Activated CD8-positive, alpha-beta memory T cell treated with anti-CD3 and anti-CD28 coated beads, Interleukin-2, amount 50 U/mL, for 48 hours (primary cell): ENCODE results near the gene FAS.

Experiments used
- DNase-seq: peaks from one replicate; pipeline ENCODE4 v3.0.0-alpha.2; 2020

FAS gene

GRCh38 chr10:88971221-88972061 is 19.2 kb upstream of the FAS start:
- DNase-seq = no peak

- DNase-seq = no peak
These were observed 16.6 kb upstream of the FAS start for GRCh38 chr10:88974012-88974411.

- DNase-seq = no peak
These were observed 15.9 kb upstream of the FAS start for GRCh38 chr10:88974446-88975376.

- DNase-seq = no peak
These were observed 15.2 kb upstream of the FAS start for GRCh38 chr10:88975377-88975720.

GRCh38 chr10:88978463-88978862 is 12.1 kb upstream of the FAS start:
- no peak for DNase-seq

- no peak for DNase-seq
These were observed 11.4 kb upstream of the FAS start for GRCh38 chr10:88979153-88979562.

GRCh38 chr10:88979603-88980002 is 11.0 kb upstream of the FAS start:
- DNase-seq = no peak

- DNase-seq = no peak
These were observed 10.4 kb upstream of the FAS start for GRCh38 chr10:88980247-88980646.

GRCh38 chr10:88980800-88981199 is 9.8 kb upstream of the FAS start:
- DNase-seq = no peak

- DNase-seq = no peak
These were observed 9.2 kb upstream of the FAS start for GRCh38 chr10:88981435-88981834.

- no peak for DNase-seq
These were observed 8.2 kb upstream of the FAS start for GRCh38 chr10:88982366-88982765.

GRCh38 chr10:88983206-88983605 is 7.4 kb upstream of the FAS start:
- DNase-seq = no peak

- DNase-seq = no peak
These were observed 6.7 kb upstream of the FAS start for GRCh38 chr10:88983939-88984338.

GRCh38 chr10:88984525-88984924 is 6.1 kb upstream of the FAS start:
- DNase-seq = no peak

GRCh38 chr10:88986549-88987242 is 3.9 kb upstream of the FAS start:
- DNase-seq = no peak

GRCh38 chr10:88987243-88987725 is 3.3 kb upstream of the FAS start:
- DNase-seq = no peak

GRCh38 chr10:88987840-88988239 is 2.8 kb upstream of the FAS start:
- DNase-seq = no peak

- no peak for DNase-seq
These were observed 1.2 kb upstream of the FAS start for GRCh38 chr10:88989423-88989822.

GRCh38 chr10:88989824-88990383 is 694 bp upstream of the FAS start:
- no peak for DNase-seq

GRCh38 chr10:88991161-88991898 is 732 bp downstream of the FAS start:
- DNase-seq = peak; percentile 89

- no peak for DNase-seq
These were observed 1.3 kb downstream of the FAS start for GRCh38 chr10:88991899-88992320.

- no peak for DNase-seq
These were observed 2.4 kb downstream of the FAS start for GRCh38 chr10:88992921-88993524.
